IMR-90 (cell line): ENCODE data around the gene ANKRD33B. TPM values are rescaled to one million over a fixed set of nuclear protein-coding genes. Genes with fewer than 3 reads are reported as not detected.

Source experiments
- ATAC-seq: fragments of 200-7000 bp; cut with Tn5 transposase; 2 replicates; pipeline ENCODE4 v1.9.1; 2020; ENCODE audit warnings: low read depth, mild to moderate bottlenecking, moderate library complexity
- BruUV-seq: library from RNA; stranded (reverse); fragments of 400-500 nt; replicated peaks from 2 replicates; lab custom pipeline; 2021; lab: Mats Ljungman, UMichigan
- CTCF ChIA-PET: fragments of 300-600 bp; formaldehyde crosslinking; extraction: SDS; loops from one replicate; lab custom pipeline; 2021; ENCODE audit warnings: antibody characterized with exemption; lab: Yijun Ruan, JAX
- POLR2A ChIA-PET: fragments of 300-600 bp; sonication (Branson Sonifier 250); formaldehyde crosslinking; loops from one replicate; lab custom pipeline; 2022; ENCODE audit warnings: antibody characterized with exemption; ENCODE audit not compliant: unreplicated experiment; lab: Charles Lee
- DNase-seq: peaks from one replicate; pipeline ENCODE4 v3.0.0; 2013
- H2AFZ ChIP-seq: replicated peaks from 2 replicates; pipeline ENCODE3; 2013; ENCODE audit warnings: low read length, mild to moderate bottlenecking; ENCODE audit not compliant: poor library complexity
- H2AK5ac ChIP-seq: 2 replicates; pipeline ENCODE4 v1.6.1; 2013; ENCODE audit warnings: low read depth, low read length, inconsistent platforms
- H2AK9ac ChIP-seq: replicated peaks from 2 replicates; pipeline ENCODE3; 2013; ENCODE audit warnings: mild to moderate bottlenecking, low read depth, low read length, moderate library complexity; ENCODE audit not compliant: poor library complexity
- H2BK120ac ChIP-seq: 2 replicates; pipeline ENCODE4 v1.6.1; 2013; ENCODE audit warnings: low read depth, low read length, inconsistent platforms
- H2BK15ac ChIP-seq: 3 replicates; pipeline ENCODE4 v1.6.1; 2013; ENCODE audit warnings: low read depth, low read length, inconsistent platforms
- H2BK20ac ChIP-seq: 2 replicates; pipeline ENCODE4 v1.6.1; 2013; ENCODE audit warnings: low read depth, mild to moderate bottlenecking, inconsistent platforms, low read length, moderate library complexity
- H2BK5ac ChIP-seq: 2 replicates; pipeline ENCODE4 v1.6.1; 2013; ENCODE audit warnings: mild to moderate bottlenecking, low read depth, low read length, inconsistent platforms; ENCODE audit not compliant: poor library complexity, severe bottlenecking
- H3K14ac ChIP-seq: replicated peaks from 2 replicates; pipeline ENCODE4 v1.6.1; 2013; ENCODE audit warnings: low read depth, low read length, inconsistent platforms
- H3K18ac ChIP-seq: 2 replicates; pipeline ENCODE4 v1.6.1; 2013; ENCODE audit warnings: low read depth, low read length, control low read depth
- H3K23ac ChIP-seq: 2 replicates; pipeline ENCODE4 v1.6.1; 2013; ENCODE audit warnings: low read depth, low read length, inconsistent platforms
- H3K27ac ChIP-seq: 2 replicates; pipeline ENCODE4 v1.5.1; 2013; ENCODE audit warnings: mild to moderate bottlenecking, control low read depth, low read length; ENCODE audit not compliant: insufficient read depth
- H3K27me3 ChIP-seq: 2 replicates; pipeline ENCODE4 v1.6.1; 2013; ENCODE audit warnings: low read length; ENCODE audit not compliant: control insufficient read depth, insufficient read depth
- H3K36me3 ChIP-seq: 2 replicates; pipeline ENCODE4 v1.6.1; 2013; ENCODE audit warnings: low read length, mixed read lengths; ENCODE audit not compliant: control insufficient read depth, insufficient read depth
- H3K4ac ChIP-seq: 2 replicates; pipeline ENCODE4 v1.6.1; 2013; ENCODE audit warnings: low read depth, low read length, inconsistent platforms
- H3K4me1 ChIP-seq: 2 replicates; pipeline ENCODE4 v1.6.1; 2013; ENCODE audit warnings: low read length, mixed read lengths; ENCODE audit not compliant: control insufficient read depth, insufficient read depth
- H3K4me2 ChIP-seq: 2 replicates; pipeline ENCODE4 v1.6.1; 2013; ENCODE audit warnings: low read depth, mild to moderate bottlenecking, control low read depth, low read length, moderate library complexity
- H3K4me3 ChIP-seq: 2 replicates; pipeline ENCODE4 v1.5.1; 2013; ENCODE audit warnings: low read depth, mild to moderate bottlenecking, control low read depth, low read length, moderate library complexity; ENCODE audit not compliant: insufficient read depth
- H3K56ac ChIP-seq: 2 replicates; pipeline ENCODE4 v1.6.1; 2013; ENCODE audit warnings: low read length, inconsistent platforms; ENCODE audit not compliant: insufficient read depth; ENCODE audit errors: extremely low read depth
- H3K79me1 ChIP-seq, 2 experiments: 2 replicates each; pipeline ENCODE4 v1.6.1; 2013; ENCODE audit warnings: low read length in 2 of 2, inconsistent platforms in 1 of 2, low read depth in 1 of 2
- H3K9ac ChIP-seq: 2 replicates; pipeline ENCODE4 v1.6.1; 2013; ENCODE audit warnings: low read depth, low read length, control low read depth
- H3K9me1 ChIP-seq: 2 replicates; pipeline ENCODE4 v1.6.1; 2013; ENCODE audit warnings: low read length, inconsistent platforms; ENCODE audit not compliant: insufficient read depth
- H3K9me3 ChIP-seq: 2 replicates; pipeline ENCODE4 v1.6.1; 2013; ENCODE audit warnings: low read length; ENCODE audit not compliant: control insufficient read depth, insufficient read depth
- H4K20me1 ChIP-seq: 2 replicates; pipeline ENCODE4 v1.6.1; 2013; ENCODE audit warnings: low read length, inconsistent platforms; ENCODE audit not compliant: insufficient read depth
- H4K5ac ChIP-seq: 2 replicates; pipeline ENCODE4 v1.6.1; 2013; ENCODE audit warnings: mild to moderate bottlenecking, low read depth, low read length, control low read depth
- H4K8ac ChIP-seq, 2 experiments: 2 replicates each; pipeline ENCODE4 v1.6.1; 2013; ENCODE audit warnings: low read depth in 2 of 2, low read length in 2 of 2, control low read depth in 1 of 2, inconsistent platforms in 1 of 2
- H4K91ac ChIP-seq: 2 replicates; pipeline ENCODE4 v1.6.1; 2013; ENCODE audit warnings: low read depth, low read length, inconsistent platforms; ENCODE audit not compliant: insufficient read depth
- BHLHE40 ChIP-seq: fragments of 150-350 bp; IDR thresholded peaks from 2 replicates; pipeline ENCODE4 v1.6.1; 2016; ENCODE audit warnings: mild to moderate bottlenecking, low read depth, low read length
- MAZ ChIP-seq: IDR thresholded peaks from 2 replicates; pipeline ENCODE4 v1.6.1; 2012; ENCODE audit warnings: low read depth, mild to moderate bottlenecking, low read length, improper control_type of control experiment, moderate library complexity, borderline replicate concordance
- RAD21 ChIP-seq: IDR thresholded peaks from 2 replicates; pipeline ENCODE4 v1.6.1; 2012; ENCODE audit warnings: low read length, improper control_type of control experiment
- SMC3 ChIP-seq: fragments of 150-350 bp; IDR thresholded peaks from 2 replicates; pipeline ENCODE4 v1.6.1; 2016; ENCODE audit warnings: low read depth, mild to moderate bottlenecking, antibody characterized with exemption, low read length, moderate library complexity
- WGBS, 2 experiments: methylation state at CpG; one replicate each; pipeline versions ENCODE4 v1.1.5 to v1.1.7; 2013; ENCODE audit warnings: missing lambda C conversion rate in 2 of 2; ENCODE audit not compliant: insufficient read length in 1 of 2; ENCODE audit errors: extremely low coverage in 2 of 2; 5-methylcytosine and 5-hydroxymethylcytosine counted together
- dilution Hi-C: fragments of 300-500 bp; cut with HindIII; formaldehyde crosslinking; loops from one replicate; pipeline ENCODE4 v1.14.3; 2018; ENCODE audit warnings: low sequenced_read_pairs; ENCODE audit not compliant: unreplicated experiment
- in situ Hi-C: fragments of 300-500 bp; cut with MboI; formaldehyde crosslinking; loops from 3 replicates; pipeline ENCODE4 v1.14.3; 2019; ENCODE audit warnings: low sequenced_read_pairs, inconsistent platforms, mixed read lengths
- intact Hi-C: fragments of 100-400 bp; cut with micrococcal nuclease; formaldehyde crosslinking; loops from 2 replicates; pipeline ENCODE4 v1.10.0; 2022
- polyA plus RNA-seq, 3 experiments: library from polyadenylated mRNA; depleted of rRNA; stranded (reverse); fragments of >200 nt; gene quantifications; 2 replicates each; pipeline ENCODE4 v1.2.3, GENCODE V29; 2012; ENCODE audit warnings: low replicate concordance in 1 of 3
- total RNA-seq: library from RNA; depleted of rRNA; stranded (reverse); fragments of >200 nt; gene quantifications from 2 replicates; pipeline ENCODE4 v1.2.3, GENCODE V29; 2012

The ANKRD33B gene
- total and polyA plus RNA-seq, 2 of the 4 experiments (the other 2 are of a cell fraction) = 2.5 to 3.3 TPM

- Histone ChIP-seq H3K14ac (peak overlapping the region; percentile 26), H3K4me3 (no peak overlapping the region; the same call in 1 of the 2 replicates), H3K23ac (peak overlapping the region; percentile 14; the same call in 1 of the 2 replicates), H3K4me2 (peak overlapping the region; percentile 45), H2BK20ac (peak overlapping the region; percentile 2; the same call in 1 of the 2 replicates), H2BK5ac (peak overlapping the region; percentile 61), H3K79me1 (peaks cover 18 to 65% of the 10 kb centered on the region in 2 experiments), H4K91ac (no peak overlapping the region), H2BK15ac (no peak overlapping the region; the same call in 2 of the 3 replicates), H3K18ac (peak overlapping the region; percentile 37; the same call in 1 of the 2 replicates), H3K27me3 (no peaks in the 10 kb centered on the region), H3K9ac (no peak overlapping the region), H3K27ac (peak overlapping the region; percentile 10; the same call in 1 of the 2 replicates), H4K5ac (no peak overlapping the region; the same call in 1 of the 2 replicates), H3K9me1 (peaks cover 20% of the 10 kb centered on the region), H3K4ac (peak overlapping the region; percentile 37), H2BK120ac (peak overlapping the region; percentile 53), H3K36me3 (no peaks in the 10 kb centered on the region), H2AK9ac (peak overlapping the region; percentile 30), H2AK5ac (peak overlapping the region; percentile 1; the same call in 1 of the 2 replicates), H2AFZ (peak overlapping the region; percentile 4), H3K56ac (no peak overlapping the region), H3K9me3 (no peaks in the 10 kb centered on the region), H4K8ac (peak overlapping the region in 1 of 2 experiments; percentile 55; a peak in 2 of 4 replicates), H3K4me1 (peaks cover 22% of the 10 kb centered on the region), H4K20me1 (peaks cover 25% of the 10 kb centered on the region; the same call in 1 of the 2 replicates)
- DNase-seq (peak; percentile 83), ATAC-seq (peak; percentile 44)
- WGBS, 2 experiments = 29% methylated on average over 5 of the region's 13 CpGs; no CpG with 5 or more reads in 1 of the 2 experiments
- in situ Hi-C loops = no loop called here
- intact Hi-C loops = no loop called here
- CTCF ChIA-PET = interaction anchor here (0.6 to 1.2 kb wide), 4 partner anchors 16 to 161 kb away, joined by 3 read pairs; no protein-coding TSS in a partner anchor
- POLR2A ChIA-PET = no interaction called here
- BruUV-seq = no TSS peak
- TF ChIP-seq BHLHE40 (peak; percentile 54), RAD21 (0 out of 2 replicates have a peak, but pooled peaks have one; percentile 3), MAZ (no peak), SMC3 (0 out of 2 replicates have a peak, but pooled peaks have one; percentile 4)
- dilution Hi-C loops = no loop called here
These were observed 43.3 kb downstream of the ANKRD33B start for GRCh38 chr5:10607023-10607665.
